HG03442 (cell line): ENCODE results near the gene NKD1.
A peak's percentile ranks its signal among the peaks of the same experiment; 100 is the strongest.

Source experiments
- ATAC-seq: cut with Tn5 transposase; IDR thresholded peaks from one replicate; pipeline ENCODE4 v1.9.1; 2021; ENCODE audit warnings: mild to moderate bottlenecking, moderate library complexity; ENCODE audit not compliant: unreplicated experiment

The NKD1 gene

DNA sequence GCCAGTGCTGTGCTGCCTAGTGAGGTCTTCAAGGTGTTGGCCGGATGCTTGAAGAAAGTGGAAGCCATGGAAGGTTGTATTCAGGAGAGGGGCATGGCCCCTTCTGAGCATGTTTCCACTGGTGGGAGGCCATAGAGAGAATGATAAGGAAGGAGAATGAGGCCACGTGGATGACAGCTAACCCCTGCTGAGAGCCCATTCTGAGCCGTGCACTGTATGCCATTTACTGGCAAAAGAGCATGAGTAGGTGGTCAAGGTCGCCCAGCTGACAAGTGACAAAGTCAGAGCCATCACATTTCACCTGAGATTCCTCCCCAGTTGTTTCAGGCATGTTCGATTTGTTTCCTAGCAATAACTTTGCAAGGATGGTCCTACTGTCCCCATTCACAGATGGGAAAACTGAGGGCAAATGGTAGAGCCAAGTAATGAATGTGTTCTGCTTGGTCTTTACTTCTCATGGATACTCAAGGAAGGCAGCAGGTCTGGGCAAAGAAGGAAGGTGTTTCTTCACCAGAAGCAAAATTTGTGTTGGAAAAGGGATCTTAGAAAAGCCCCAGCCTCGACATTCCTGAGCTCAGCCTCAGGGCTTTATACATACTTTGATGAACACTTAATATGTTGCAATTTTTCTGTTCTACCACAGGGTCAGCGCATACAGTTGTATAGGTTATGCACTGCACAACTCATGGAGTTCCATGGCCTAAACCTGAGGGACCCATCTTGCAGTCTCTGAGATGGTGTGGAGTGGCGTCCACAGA, 10.5 kb upstream of the NKD1 start:
- no peak for ATAC-seq

DNA sequence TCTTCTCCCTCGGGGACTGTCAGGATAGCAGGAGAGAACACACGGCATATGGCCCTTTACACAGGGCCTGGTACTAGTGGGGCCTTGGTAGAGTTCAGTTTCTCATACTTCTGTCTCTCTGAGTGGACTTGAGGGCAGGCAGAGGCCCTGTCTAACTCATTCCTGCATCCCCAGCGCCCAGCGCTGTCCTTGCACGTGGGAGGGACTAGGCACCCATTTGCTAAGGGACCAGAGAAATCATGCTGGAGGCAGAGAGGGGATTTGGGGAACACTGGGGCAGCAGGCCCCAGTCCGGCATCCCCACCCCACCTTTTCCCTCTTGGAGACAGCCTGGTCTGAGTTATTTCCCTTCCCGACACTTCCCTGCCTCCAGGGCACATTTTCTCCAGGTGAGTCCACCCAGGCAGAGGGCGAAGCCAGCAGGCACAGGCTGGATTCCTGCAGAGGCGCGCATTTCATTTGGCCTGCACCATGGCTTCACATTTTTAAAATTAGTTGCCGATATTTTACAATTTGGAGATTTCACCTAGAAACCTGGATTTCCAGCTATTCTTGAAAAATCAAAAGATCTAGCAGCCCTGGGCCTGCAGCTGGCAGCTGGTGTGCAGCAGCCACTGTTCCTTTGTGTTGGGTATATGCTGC, 9.7 kb upstream of the NKD1 start:
- no peak for ATAC-seq

DNA sequence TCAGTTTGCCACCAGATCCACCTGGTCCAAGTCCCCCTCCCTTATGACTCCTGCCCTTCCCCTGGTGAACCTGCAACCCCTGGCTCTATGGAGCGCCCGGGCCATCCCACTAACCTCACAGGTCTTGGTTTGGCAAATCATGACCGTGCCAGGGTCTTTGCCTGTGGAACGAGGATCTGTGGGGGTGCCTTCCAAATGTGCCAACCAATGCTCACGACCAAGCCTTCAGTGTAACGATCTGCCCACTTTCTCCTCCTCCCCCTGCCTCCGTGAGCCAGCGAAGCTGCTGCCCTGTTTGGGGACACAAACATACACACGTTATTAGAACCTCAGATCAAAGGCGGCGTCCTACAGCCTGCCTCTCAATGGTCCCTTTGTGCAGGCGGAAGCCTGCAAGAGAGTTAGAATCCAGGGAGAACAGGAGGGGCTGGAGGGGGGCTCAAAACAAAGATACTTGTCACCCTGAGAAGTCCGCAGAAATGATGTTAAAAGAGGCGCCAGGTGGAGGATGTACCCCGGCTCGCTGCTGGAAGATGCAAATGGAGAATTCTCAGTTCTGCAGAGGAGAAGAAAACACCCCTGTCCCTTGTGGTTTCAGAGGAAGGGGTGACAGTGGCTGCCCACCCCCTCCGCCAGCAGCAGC, 9.0 kb upstream of the NKD1 start:
- no peak for ATAC-seq

DNA sequence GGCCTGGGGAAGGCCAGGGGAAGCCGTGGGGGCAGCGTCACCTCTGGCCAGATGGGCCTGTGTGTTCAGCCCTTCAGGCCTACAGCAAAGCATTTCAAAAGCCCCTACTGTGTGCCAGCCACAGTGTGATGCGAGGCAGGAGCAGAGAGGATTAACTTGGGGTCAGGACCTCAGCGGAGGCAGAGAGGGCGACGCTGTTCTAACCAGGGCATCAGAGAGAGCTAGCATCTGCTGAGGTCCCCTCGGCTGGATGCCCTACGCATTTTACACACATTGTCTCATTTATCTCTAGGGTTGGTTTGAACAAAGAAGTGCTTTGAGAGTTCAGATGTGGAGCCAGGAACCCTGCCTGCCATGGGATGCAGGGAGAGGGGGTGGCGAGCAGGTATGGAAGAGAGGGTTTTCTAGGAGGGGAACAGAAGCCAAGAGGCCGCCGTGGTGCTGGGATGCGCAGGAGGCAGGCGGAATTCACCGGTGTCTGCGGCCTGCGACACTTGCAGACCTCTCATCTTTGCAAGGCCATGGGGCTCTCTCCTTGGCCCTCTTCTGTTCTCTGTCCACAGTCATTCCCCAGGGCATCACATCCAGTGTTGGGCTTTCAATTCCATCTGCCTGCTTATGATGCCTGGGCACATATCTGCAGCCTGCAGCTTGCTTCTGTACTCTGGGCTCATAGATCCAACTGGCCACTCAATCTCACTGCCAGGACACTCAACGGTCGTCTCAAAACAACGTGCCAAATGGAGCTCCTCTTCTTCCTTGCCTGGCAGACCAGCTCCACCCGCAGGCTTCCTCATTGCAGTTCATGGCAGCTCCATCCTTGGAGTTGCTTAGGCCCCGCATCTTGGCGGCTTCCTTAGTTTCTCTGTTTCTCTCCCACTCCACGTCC, 8.1 kb upstream of the NKD1 start:
- ATAC-seq, result no peak

DNA sequence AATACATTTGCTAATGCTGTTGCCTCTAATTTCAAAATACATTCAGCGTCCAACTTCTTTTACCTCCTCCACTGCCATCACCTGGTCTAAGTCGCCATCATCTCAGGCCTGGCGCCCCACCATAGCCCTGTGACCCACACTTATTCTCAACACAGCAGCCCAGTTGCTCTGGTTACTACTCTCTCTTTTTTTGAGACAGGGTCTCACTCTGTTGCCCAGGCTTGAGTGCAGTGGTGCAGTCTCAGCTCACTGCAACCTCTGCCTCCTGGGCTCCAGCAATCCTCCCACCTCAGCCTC, 7.5 kb upstream of the NKD1 start:
- ATAC-seq, result no peak

DNA sequence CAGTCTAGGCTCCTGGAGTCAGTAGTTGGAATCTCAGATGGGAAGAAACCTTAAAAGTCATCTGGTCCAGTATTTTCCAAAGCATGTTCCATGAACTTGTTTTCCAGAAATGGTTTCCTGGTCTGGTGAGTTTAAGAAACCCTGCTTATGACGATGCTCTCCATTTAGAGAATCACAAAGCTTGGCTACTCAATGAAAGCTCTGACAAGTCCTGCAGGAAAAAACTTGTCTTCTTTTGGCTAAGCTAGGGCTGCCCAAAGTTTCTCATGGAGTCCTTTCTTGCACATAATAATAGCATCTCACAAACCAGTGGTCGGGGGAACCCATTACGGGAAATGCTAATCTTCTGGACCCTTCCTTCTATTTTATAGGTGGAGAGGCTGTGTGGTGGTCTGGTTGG, 5.5 kb upstream of the NKD1 start:
- ATAC-seq, result no peak

DNA sequence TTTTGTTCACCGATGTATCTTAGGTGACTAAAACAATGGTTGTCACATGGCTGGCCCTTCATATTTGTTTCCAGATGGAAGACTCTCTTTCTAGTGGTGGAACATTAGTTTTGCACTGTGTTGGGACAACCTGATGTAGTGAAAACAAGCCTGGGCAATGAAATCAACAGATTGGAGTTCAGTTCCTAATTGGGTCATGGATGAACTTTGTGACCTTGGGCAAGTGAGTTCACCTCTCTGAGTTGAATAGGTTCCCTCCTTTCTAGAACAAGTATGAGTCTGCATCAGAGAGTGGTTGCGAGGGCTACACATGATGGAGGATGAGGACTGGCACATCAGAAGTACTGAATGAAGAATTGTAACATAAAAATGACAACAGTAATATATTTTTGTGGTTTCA, 2.1 kb upstream of the NKD1 start:
- ATAC-seq, result no peak

DNA sequence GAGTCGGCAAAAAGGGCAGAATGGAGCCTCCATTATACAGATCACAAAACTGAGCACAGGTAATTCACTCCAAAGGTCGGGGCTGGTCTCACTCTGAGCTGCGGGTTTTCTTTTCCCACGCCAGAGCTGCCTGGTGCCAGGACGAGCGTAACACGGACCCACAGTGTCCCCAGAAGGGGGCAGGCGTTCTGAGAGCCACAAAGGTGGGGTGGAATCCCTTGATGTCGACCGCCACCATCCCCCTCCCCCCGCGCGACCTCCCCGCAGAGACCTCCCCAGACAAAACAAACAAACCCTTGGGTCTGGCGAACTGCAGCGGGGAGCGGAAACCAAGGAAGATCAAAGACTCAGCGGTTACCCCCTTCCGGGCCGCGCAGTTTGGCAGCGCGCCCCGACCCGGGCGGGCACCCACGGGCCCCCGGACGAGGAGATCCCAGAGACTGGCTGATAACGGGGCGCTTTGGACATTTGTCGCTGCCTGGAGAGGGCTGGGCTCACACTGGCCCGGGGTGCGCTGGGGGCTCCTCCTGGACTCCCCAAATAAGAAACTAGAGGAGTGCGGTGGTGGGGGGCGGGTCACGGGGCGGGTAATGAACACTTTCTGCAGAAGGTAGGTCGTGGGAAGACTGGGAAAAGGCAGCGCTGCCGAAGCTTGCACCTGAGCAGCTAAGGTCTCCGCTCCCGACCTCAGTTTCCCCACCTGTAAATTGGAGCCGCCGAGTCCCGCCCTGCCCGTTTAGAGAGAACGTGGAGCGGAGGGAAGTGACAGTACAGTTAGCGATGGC, 664 bp upstream of the NKD1 start:
- ATAC-seq, result peak; percentile 34

DNA sequence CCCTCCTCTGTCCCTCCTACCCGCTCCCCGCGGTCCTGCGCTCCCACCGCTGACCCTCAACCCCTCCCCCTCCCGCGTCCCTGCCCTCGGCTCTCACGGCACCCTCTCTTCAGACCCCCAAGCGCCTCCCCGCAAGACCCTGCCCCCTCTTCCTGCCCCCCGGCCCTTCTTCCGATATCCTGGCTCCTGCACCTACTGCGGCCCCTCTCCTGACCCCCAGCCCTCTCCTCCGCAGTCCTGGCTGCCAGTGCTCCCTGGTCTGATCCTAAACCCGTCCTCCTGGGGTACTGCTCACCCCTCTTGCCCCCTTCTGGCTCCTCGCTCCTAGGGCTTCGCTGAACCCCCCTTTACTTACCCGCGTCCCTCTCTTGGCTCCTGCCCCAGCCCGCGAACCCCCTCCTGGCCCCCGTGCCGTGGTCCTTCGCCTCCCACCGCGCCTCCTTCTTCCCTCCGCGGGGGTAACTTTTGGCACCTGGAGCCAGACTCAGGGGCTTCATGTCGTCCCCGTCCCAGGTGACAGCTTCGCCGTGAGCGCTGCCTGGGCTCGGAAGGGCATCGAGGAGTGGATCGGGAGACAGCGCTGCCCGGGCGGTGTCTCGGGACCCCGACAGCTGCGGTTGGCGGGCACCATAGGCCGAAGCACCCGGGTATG, 839 bp downstream of the NKD1 start:
- ATAC-seq, result no peak

DNA sequence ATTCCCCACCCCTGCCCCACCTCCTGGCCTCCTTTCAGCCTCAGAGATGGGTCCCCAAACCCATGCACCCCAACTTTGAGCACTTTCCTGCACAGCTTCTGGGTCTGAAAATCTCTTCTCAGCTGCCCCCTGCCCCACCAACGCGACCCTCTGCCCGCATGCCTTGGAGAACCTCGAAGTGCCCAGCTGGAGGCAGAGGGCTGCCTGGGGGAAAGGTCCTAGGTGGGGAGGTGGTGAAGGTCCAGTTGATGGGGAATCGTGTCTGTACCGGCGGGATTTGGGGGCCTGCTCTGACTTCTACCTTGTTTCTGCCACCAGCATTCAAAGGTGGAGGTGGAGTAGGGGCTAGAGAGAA, 1.3 kb downstream of the NKD1 start:
- ATAC-seq, result no peak

DNA sequence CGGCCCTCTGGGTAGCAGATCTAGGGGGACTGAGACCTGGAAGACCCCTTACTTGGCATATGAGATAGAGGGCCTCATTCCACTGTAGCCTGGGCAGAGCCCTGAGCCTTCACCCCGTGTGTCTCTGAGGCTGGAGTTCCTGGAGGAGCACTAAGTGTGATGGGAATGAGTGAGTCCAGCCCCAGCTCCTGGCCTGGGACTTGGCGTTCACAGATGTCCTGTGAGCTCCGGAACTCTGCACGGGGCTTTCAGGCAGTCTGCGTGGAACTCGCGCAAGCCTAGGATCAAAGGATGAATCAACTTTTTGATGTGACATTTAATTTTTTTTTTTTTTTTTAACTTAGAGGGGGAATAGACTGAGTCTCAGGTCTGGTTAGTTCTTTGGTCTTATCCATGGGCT, 1.8 kb downstream of the NKD1 start:
- ATAC-seq, result no peak

DNA sequence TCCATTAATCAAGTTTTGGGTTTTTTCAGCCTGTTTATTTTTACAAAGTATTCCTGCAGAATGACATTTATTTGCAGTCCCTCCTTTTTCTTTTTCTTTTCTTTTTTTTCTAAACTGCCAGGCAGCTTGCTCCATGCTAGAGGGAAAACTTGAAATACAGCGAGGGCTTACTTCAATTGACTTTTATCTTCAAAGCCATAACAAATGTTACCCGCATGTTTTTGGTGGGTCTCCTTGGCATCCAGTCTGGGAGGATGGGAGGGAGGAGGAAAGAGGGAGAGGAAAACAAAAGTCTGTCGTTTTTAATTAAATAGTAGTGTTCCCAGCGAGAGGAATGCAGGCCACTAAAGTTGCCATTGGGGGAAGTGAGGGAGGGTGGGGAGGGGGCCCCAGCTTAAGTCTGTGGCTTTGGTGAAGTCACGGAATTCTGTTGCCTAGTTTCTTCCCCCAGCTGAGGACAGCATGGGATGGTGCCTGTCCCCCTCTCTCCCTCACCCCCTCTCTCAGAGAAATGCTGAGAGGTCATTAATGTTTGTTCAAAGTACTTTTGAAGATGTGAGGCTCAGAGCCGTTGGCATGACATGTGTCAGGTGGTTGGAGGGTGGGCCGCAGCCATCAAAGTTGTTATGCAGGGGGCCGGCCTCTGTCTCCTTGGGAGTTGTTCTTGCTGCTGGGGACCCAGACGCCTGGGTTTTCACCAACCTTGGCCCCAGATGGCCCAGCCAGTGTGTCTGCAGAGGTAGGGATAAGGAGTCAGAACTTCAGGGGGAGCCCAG, 2.9 kb downstream of the NKD1 start:
- ATAC-seq, result no peak

DNA sequence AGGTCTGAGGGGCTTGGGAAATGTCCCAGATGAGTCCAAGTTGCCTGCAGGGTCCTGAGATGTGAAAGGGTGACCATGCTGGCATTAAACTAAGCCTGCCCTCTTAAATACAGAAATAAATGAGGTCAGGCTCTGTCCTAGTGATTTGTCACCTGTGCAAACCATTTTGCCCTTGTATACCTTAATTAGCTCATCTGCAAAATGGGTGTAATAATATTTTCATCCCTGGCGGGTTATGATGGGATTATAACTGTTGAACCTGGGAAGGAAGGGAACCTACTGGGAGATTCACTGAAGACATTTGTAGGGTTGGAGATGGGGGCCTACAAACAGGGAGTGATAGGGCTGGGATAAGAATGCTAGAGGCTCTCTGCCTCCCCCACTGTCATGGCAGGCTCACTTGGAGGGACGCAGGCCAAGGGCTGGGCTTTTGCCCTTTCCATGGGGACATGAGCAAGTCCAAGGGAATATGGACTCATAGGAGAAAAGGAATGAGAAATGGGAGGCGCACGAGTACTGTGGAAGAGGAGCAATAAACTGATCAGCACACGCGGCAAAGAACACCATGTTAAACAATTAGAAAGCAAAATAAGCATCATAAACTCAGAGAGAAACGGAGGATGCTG, 4.4 kb downstream of the NKD1 start:
- no peak for ATAC-seq

DNA sequence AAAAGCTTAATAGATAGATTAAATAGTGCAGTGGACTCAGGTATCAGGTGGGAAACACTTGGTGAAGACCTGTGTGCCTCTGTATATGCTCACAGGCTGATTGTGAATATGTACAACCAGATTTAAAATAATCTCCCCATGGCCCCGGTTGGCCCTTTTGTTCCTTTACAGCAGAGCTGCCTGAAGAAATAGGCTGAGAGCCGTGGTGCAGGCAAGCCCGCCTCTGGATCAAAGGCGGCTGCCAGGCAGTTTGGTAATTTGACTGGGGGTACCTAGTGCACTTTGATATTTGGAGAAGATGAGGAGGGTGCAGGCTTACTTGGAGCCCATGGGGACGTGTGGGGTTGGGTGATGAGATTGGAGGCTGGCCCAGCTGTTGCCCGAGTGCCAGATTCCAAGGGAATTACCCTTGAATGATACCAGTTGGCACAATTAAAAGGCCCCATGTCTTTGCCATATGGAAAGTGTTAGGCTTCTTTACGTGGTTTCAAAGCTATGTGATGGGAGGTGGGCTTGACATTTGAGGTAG, 5.0 kb downstream of the NKD1 start:
- ATAC-seq, result no peak

DNA sequence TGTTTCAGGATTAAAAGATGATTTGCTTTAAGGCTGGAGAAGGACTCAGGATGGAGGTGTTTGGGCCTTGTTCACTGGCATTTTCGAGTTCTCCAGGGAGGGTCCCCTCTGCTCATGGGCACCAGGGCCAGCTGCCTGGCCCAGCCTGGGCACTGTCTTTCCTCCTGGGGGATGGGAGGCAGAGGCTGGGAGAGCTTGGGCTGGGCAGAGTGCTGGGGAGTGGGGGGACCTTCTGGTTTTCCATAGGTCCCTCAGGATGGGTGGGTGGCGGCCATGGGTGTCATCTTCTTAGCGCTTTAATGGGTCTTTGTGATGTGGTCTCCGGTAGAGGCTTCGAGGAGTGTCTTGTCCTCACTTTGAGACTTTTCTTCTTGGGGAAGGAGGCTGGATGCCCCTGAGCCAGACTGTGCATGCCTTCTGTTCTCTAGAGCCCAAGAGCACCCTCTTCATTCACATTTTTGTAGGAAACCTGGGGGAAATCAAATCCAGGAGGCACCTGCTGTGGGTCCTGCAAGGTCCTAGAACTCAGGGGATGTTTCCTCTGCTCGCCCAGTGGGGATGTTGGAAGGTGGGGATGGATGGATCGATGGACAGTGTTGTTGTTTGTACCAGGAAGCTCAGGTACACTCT, 5.7 kb downstream of the NKD1 start:
- ATAC-seq, result no peak

DNA sequence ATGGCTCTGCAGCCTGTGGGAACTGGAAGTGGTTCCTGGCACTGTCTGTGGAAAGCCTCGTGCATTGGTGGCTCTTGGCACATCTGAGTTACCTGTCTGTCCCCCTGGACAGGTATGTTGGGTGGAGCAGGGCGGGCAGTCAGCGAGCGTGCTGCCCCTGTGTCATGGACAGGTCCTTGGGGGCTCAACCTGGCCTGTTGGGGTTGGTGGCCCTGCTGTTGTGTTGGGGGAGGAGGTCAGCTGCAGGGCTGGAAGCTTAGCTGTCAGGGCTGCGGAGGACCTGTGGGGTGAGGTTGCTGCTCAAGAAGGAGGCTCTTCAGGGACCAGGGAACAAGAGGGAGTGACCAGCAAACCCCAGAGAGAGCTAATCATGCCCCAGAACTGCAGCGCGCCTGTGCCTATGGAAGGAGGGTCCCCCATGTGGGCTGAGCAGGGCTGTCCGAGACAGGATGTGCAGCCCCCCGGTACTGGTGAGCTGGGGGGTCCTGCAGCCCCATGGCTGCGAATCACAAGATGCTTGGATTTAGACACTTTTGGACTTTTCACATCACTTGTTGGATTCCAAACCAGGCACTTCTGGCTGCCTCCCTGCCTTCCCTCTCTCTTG, 7.2 kb downstream of the NKD1 start:
- no peak for ATAC-seq

DNA sequence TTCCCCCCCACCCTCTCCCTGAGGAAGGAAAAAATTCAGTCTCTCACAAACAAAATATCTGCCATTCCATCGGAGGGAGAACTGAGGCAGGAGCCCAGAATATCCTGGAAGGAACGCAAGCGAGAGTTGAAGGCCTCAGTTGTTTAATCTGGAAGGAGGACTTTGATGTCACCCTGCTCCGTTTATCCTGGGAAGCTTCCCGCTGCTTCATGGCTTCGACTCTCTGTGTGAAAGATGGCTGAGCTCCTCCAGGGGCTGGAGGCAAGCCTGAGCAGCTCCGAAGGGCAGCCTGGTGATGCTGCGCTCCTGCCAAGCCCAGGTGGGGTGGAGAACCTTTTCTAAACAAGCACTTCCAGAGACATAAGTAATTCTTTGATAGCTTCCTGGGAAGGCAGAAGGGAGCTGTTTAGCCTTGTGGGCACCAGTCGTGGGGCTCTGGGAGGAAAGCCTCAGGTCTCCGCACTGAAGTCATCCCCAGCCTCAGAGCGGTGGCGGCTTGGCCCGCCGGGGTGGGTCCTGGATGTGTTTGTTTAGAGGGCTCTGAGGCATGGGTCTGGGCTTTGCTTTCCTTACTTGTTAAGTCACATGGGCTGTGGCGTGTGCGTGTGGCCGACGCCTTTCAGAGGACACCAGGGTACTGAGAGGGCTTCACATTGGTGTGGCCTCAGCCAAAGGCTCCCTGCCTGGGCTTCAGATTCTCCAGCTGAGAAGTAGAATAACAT, 7.9 kb downstream of the NKD1 start:
- ATAC-seq, result no peak
